GM21576 (cell line): ENCODE results near the gene MGAT5.

Source experiments
- ATAC-seq: cut with Tn5 transposase; IDR thresholded peaks from one replicate; pipeline ENCODE4 v1.9.1; 2021; ENCODE audit warnings: mild to moderate bottlenecking, moderate library complexity; ENCODE audit not compliant: unreplicated experiment

Gene MGAT5

GRCh38 chr2:134359367-134360081 lies 105.7 kb downstream of the MGAT5 start:
- no peak for ATAC-seq

- no peak for ATAC-seq
These were observed 107.0 kb downstream of the MGAT5 start for GRCh38 chr2:134360745-134361487.

GRCh38 chr2:134361648-134362047 lies 107.8 kb downstream of the MGAT5 start:
- ATAC-seq: no peak

GRCh38 chr2:134362152-134362668 lies 108.3 kb downstream of the MGAT5 start:
- ATAC-seq: no peak

- no peak for ATAC-seq
These were observed 108.9 kb downstream of the MGAT5 start for GRCh38 chr2:134362740-134363139.

GRCh38 chr2:134365356-134365755 lies 111.5 kb downstream of the MGAT5 start:
- ATAC-seq: no peak

GRCh38 chr2:134366359-134366758 lies 112.5 kb downstream of the MGAT5 start:
- ATAC-seq: no peak

GRCh38 chr2:134367213-134367612 lies 113.3 kb downstream of the MGAT5 start:
- ATAC-seq: no peak

- no peak for ATAC-seq
These were observed 114.3 kb downstream of the MGAT5 start for GRCh38 chr2:134368009-134368817.

GRCh38 chr2:134369220-134369902 lies 115.5 kb downstream of the MGAT5 start:
- no peak for ATAC-seq

- ATAC-seq: no peak
These were observed 117.0 kb downstream of the MGAT5 start for GRCh38 chr2:134370655-134371445.

GRCh38 chr2:134372141-134372540 lies 118.3 kb downstream of the MGAT5 start:
- ATAC-seq: no peak

- no peak for ATAC-seq
These were observed 118.8 kb downstream of the MGAT5 start for GRCh38 chr2:134372611-134373131.

- ATAC-seq: no peak
These were observed 122.1 kb downstream of the MGAT5 start for GRCh38 chr2:134375935-134376334.

GRCh38 chr2:134377730-134378129 lies 123.9 kb downstream of the MGAT5 start:
- no peak for ATAC-seq

GRCh38 chr2:134379293-134379692 lies 125.4 kb downstream of the MGAT5 start:
- ATAC-seq: no peak

GRCh38 chr2:134379722-134380121 lies 125.8 kb downstream of the MGAT5 start:
- ATAC-seq: no peak

GRCh38 chr2:134381141-134381540 lies 127.3 kb downstream of the MGAT5 start:
- no peak for ATAC-seq

- ATAC-seq: no peak
These were observed 130.3 kb downstream of the MGAT5 start for GRCh38 chr2:134384131-134384530.

GRCh38 chr2:134385195-134385594 lies 131.3 kb downstream of the MGAT5 start:
- ATAC-seq: no peak
